Right atrium auricular region (tissue), 2 donors: Measurements from ENCODE around the gene NDUFS6. TPM values are rescaled to one million over a fixed set of nuclear protein-coding genes. Genes with fewer than 3 reads are reported as not detected.
"Not testable (repeated sequence)": the region's sequence is repeated elsewhere in the genome, so short reads cannot be mapped to it uniquely, and the experiment has no call there.

Experiments
- DNase-seq: peaks from one replicate; pipeline ENCODE4 v3.0.0-alpha.2; 2019; ENCODE audit warnings: low spot score
- H3K27ac ChIP-seq, 2 donors: fragments of 200-600 bp; sonication (generic); 1 replicate in 1 of 2; 2 replicates in 1 of 2; pipeline ENCODE4 v1.5.1; 2016 to 2019
- H3K27me3 ChIP-seq, 2 donors: fragments of 200-600 bp; sonication (generic); one replicate each; pipeline versions ENCODE4 v1.5.1 to v1.6.0; 2017 to 2019
- H3K36me3 ChIP-seq: fragments of 200-600 bp; sonication (generic); one replicate; pipeline ENCODE4 v1.5.1; 2016
- H3K4me1 ChIP-seq, 2 donors: fragments of 200-600 bp; sonication (generic); one replicate each; pipeline versions ENCODE4 v1.5.1 to v1.6.0; 2017 to 2019
- H3K4me3 ChIP-seq, 2 donors: fragments of 200-600 bp; sonication (generic); 1 replicate in 1 of 2; 2 replicates in 1 of 2; pipeline ENCODE4 v1.5.1; 2017 to 2019; ENCODE audit warnings: mild to moderate bottlenecking in 1 of 2, moderate library complexity in 1 of 2
- H3K9me3 ChIP-seq, 2 donors: fragments of 200-600 bp; sonication (generic); one replicate each; pipeline ENCODE4 v1.5.1; 2019
- CTCF ChIP-seq, 2 donors: fragments of 200-600 bp; sonication (generic); IDR thresholded peaks; one replicate each; pipeline ENCODE4 v1.5.1; 2019; ENCODE audit warnings: antibody characterized with exemption in 2 of 2
- total RNA-seq, 2 donors: library from RNA; depleted of rRNA; stranded (reverse); fragments of >200 nt; gene quantifications; one replicate each; pipeline ENCODE4 v1.1.0, GENCODE V29; 2016

NDUFS6 gene
- total RNA-seq, 2 donors from 2014 or later, result 130 to 135 TPM

GRCh38 chr5:1787472-1788047, 13.6 kb upstream of the NDUFS6 start:
- TF ChIP-seq CTCF (IDR thresholded peaks at IDR 0.05), result no peak
- Histone ChIP-seq H3K9me3 (no peaks in the 10 kb centered on the region), H3K4me1 (no peaks in the 10 kb centered on the region), H3K27ac (no peak overlapping the region), H3K36me3 (no peaks in the 10 kb centered on the region), H3K4me3 (no peak overlapping the region), H3K27me3 (no peaks in the 10 kb centered on the region)
- DNase-seq, result no peak

GRCh38 chr5:1788200-1788599, 13.0 kb upstream of the NDUFS6 start:
- Histone ChIP-seq H3K9me3 (no peaks in the 10 kb centered on the region), H3K4me3 (no peak overlapping the region), H3K36me3 (no peaks in the 10 kb centered on the region), H3K27ac (no peak overlapping the region), H3K27me3 (no peaks in the 10 kb centered on the region), H3K4me1 (no peaks in the 10 kb centered on the region)
- TF ChIP-seq CTCF (IDR thresholded peaks at IDR 0.05), result no peak
- DNase-seq, result no peak

GRCh38 chr5:1788828-1789227, 12.4 kb upstream of the NDUFS6 start:
- no peaks in the 10 kb centered on the region for H3K27me3 ChIP-seq
- no peaks in the 10 kb centered on the region for H3K9me3 ChIP-seq
- H3K36me3 ChIP-seq, result no peaks in the 10 kb centered on the region
- DNase-seq, result no peak
- H3K27ac ChIP-seq, result no peak overlapping the region
- no peak for TF ChIP-seq CTCF (IDR thresholded peaks at IDR 0.05)
- H3K4me1 ChIP-seq, result no peaks in the 10 kb centered on the region
- no peak overlapping the region for H3K4me3 ChIP-seq

- DNase-seq, H3K27me3 ChIP-seq, H3K4me1 ChIP-seq, H3K4me3 ChIP-seq, H3K9me3 ChIP-seq, H3K27ac ChIP-seq, H3K36me3 ChIP-seq: not testable (repeated sequence)
These were observed 11.8 kb upstream of the NDUFS6 start for GRCh38 chr5:1789438-1789833.

GRCh38 chr5:1789834-1790471, 11.3 kb upstream of the NDUFS6 start:
- no peak for DNase-seq
- Histone ChIP-seq H3K4me1 (no peaks in the 10 kb centered on the region), H3K27ac (no peak overlapping the region), H3K27me3 (no peaks in the 10 kb centered on the region), H3K4me3 (no peak overlapping the region), H3K36me3 (no peaks in the 10 kb centered on the region), H3K9me3 (no peaks in the 10 kb centered on the region)
- no peak for TF ChIP-seq CTCF (IDR thresholded peaks at IDR 0.05)

GRCh38 chr5:1791176-1791575, 10.0 kb upstream of the NDUFS6 start:
- H3K4me3 ChIP-seq, result no peak overlapping the region
- H3K9me3 ChIP-seq, result no peaks in the 10 kb centered on the region
- no peak overlapping the region for H3K27ac ChIP-seq
- no peak for DNase-seq
- H3K4me1 ChIP-seq, result no peaks in the 10 kb centered on the region
- TF ChIP-seq CTCF (IDR thresholded peaks at IDR 0.05), result no peak
- no peaks in the 10 kb centered on the region for H3K36me3 ChIP-seq
- H3K27me3 ChIP-seq, result no peaks in the 10 kb centered on the region
